Midbrain (tissue), 1 donor: ENCODE results near the gene DOCK9.

Experiments used
- DNase-seq: peaks from one replicate; lab custom pipeline; 2025; lab: John Stamatoyannopoulos, UW

Gene DOCK9

GRCh38 chr13:98795220-98795619, 182.6 kb downstream of the DOCK9 start:
- no peak for DNase-seq

GRCh38 chr13:98794498-98794897, 183.4 kb downstream of the DOCK9 start:
- DNase-seq: no peak

- no peak for DNase-seq
Measured at GRCh38 chr13:98792785-98793495, 184.9 kb downstream of the DOCK9 start.

GRCh38 chr13:98792321-98792720, 185.5 kb downstream of the DOCK9 start:
- no peak for DNase-seq

DNA sequence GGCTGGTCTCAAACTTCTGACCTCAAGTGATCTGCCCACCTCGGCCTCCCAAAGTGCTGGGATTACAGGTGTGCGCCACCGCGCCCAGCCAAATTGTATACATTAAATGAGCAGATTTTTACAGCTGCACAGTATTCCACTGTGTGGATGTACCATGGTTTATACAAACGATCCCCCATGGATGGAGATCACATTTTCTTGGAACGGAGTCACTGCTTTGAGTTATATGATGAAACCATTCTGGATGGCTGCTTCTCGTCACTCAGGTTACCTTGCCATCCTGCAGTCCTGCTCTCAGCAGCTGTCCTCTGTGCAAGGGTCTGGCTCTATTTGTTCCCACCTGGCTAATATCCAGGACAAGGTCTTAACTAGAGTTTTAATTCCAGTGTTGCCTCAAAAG, 186.3 kb downstream of the DOCK9 start:
- no peak for DNase-seq

- no peak for DNase-seq
Measured at GRCh38 chr13:98787996-98788395, 189.9 kb downstream of the DOCK9 start.

DNA sequence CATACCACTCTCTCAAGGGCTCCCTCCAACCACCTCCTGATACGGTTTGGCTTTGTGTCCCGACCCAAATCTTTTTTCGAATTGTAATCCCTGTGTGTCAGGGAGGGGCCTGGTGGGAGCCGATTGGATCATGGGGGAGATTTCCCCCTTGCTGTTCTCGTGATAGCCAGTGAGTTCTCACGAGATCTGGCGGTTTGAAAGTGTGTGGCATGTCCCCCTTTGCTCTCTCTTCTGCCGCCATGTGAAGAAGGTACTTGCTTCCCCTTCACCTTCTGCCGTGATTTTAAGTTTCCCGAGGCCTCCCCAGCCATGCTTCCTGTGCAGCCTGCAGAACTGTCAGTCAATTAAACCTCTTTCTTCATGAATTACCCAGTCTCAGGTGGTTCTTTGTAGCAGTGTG, 190.7 kb downstream of the DOCK9 start:
- DNase-seq: no peak

DNA sequence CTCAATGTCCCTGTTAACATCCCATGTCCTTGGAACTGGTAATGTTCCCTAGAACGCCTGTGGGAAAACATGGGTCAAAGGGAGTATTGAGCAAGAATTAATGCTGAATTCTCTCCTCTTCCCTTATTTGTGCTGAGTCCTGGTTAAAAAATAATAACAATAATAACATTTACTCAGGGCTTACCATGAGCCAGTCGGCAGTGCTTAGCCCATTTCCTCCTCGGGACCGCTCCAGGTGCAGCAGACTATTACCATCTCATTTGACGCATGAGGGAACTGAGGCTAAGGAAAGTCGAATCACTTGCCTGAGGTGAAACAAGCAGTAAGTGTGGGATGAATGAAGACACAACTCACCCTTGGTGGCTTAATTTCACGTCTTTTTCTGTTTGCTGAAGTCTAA, 191.8 kb downstream of the DOCK9 start:
- no peak for DNase-seq

GRCh38 chr13:98785405-98785804, 192.5 kb downstream of the DOCK9 start:
- no peak for DNase-seq

GRCh38 chr13:98784666-98785065, 193.2 kb downstream of the DOCK9 start:
- no peak for DNase-seq

DNA sequence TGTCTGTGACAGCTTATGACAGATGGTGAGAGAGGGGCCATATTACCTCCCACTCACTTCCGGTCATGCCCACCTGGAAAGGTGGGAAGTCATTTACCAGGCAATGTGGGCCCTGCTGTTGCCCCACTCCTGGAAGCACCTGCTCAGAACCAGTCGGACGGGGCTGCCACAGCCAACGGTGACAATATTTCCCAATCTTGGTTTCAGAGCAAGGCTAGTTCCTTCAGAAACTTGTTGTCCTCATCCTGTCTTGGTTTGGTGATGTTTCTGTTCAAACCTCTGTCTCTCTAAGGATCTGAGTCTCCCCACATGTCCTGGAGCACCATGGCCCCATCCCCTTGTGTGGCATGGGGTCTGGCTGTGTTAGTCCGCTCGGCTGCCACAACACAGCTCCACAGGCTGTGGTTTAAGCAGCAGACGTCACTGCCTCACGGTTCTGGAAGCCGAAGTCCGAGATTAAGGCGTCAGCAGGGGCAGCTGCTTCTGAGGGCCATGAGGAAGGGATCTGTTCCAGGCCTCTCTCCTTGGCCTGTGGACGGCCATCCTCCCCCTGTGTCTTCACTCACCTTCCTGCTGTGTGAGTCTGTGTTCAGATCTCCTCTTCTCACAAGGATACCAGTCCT, 193.9 kb downstream of the DOCK9 start:
- no peak for DNase-seq

DNA sequence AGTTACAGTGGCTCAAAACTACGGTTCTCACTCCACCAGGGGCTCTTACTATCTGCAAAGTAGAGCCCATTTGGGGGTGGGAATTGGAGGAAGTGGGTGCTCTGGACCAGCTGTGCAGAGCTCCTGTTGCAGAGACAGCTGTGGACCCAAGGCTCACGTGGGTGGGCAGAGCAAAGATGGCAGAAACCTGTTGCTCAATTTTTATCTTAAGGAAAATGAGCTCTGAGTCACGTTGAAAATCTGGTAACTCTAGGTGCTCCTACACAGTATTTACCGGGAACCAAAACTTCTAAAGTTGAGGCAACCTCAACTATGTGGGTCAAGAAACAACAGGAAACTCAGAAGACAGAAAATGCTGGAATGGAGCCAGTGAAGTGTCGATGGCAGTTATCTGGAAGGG, 195.2 kb downstream of the DOCK9 start:
- no peak for DNase-seq

GRCh38 chr13:98781905-98782304, 196.0 kb downstream of the DOCK9 start:
- DNase-seq: no peak

- DNase-seq: no peak
Measured at GRCh38 chr13:98781470-98781869, 196.4 kb downstream of the DOCK9 start.

GRCh38 chr13:98781045-98781444, 196.8 kb downstream of the DOCK9 start:
- DNase-seq: no peak

- no peak for DNase-seq
Measured at GRCh38 chr13:98780451-98780850, 197.4 kb downstream of the DOCK9 start.

DNA sequence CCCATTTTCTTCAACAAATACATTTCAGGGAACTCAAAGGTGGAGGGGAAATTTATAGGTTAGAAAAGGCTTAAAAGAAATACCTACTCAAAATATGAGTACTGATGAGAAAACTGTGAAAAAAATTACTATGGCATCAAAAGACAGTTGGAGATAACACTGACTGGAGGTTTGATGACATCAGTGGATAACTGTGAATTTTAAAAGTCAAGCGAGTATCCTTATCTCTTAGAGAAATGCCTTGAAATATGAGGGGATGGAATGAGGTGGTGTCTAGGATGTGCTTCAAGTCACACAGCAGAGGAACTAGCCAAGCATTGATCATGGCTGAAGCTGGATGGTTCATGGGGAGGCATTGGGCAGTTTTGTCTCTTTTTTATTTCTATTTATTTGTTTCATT, 198.2 kb downstream of the DOCK9 start:
- no peak for DNase-seq

DNA sequence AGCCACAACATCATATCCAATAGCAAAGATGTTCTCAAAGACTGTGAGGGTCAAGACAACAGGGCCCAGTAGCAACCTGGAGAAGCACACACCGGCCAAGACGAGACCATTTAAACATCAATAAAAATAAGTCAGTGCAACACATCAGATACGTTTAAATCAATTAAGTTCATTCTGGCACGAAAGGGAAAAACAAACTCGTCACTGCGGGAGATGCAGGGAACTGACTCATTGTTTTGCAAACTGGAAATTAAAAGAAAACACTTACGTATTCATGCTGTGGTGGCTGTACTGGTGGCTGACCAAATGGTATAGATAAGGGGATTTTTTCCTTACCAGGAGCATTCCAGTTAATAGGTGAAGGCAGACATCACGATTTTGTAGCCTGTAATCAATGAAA, 199.1 kb downstream of the DOCK9 start:
- DNase-seq: no peak

GRCh38 chr13:98776644-98777043, 201.2 kb downstream of the DOCK9 start:
- DNase-seq: no peak

- DNase-seq: no peak
Measured at GRCh38 chr13:98775844-98776598, 201.8 kb downstream of the DOCK9 start.

DNA sequence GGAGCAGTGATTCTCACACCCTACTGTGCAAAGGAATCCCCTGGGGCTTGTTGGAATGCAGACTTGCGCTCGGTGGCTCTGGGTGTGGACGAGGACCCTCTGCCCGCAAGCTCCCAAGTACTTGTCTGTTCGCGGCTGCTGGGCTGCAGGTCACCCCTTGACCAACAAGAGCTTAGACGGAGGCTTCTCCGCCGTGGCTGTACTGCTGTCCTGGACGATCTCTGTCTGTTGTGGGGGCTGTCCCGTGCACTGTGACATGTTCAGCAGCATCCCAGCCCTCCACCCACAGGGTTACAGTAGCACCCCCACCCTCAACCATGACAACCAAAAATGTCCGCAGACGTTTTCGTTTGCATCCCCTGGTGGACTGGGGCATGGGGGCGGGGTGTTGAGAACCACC, 202.5 kb downstream of the DOCK9 start:
- DNase-seq: no peak

GRCh38 chr13:98774776-98775175, 203.1 kb downstream of the DOCK9 start:
- no peak for DNase-seq

DNA sequence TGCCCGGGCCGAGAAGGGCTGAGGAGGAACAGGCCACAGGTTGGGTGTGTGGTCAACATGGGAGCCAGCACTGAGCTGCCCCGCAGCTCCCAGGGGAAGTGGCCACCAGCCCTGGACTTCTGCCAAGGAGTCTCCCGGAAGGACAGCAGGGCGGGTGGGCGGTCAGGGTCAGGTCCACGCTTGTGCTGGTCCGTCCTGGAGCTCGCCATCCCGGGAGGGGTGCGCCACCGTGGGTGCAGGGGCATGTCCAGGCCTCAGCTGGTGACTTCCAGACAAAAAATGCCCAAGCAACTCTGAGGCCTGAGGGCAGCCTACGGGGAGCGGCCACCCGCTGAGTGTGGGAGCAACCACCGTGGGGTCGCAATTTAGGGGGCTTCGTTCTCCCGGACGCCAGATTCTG, 203.9 kb downstream of the DOCK9 start:
- no peak for DNase-seq
